Subcutaneous abdominal adipose tissue (tissue), 5 donors: ENCODE data around the gene CYP4F8.
"Not testable (repeated sequence)": the region's sequence is repeated elsewhere in the genome, so short reads cannot be mapped to it uniquely, and the experiment has no call there.

ENCODE experiments used
- H3K27ac ChIP-seq: one replicate; pipeline ENCODE4 v1.7.0; 2013; ENCODE audit warnings: low read depth, mild to moderate bottlenecking, inconsistent platforms, low read length, moderate library complexity
- H3K27me3 ChIP-seq, 5 donors: one replicate each; pipeline ENCODE4 v1.7.0; 2013; ENCODE audit warnings: low read length in 5 of 5, inconsistent platforms in 1 of 5; ENCODE audit not compliant: control insufficient read depth in 5 of 5, insufficient read depth in 4 of 5
- H3K36me3 ChIP-seq, 5 donors: one replicate each; pipeline ENCODE4 v1.7.0; 2013; ENCODE audit warnings: low read length in 5 of 5; ENCODE audit not compliant: control insufficient read depth in 5 of 5, insufficient read depth in 5 of 5
- H3K4me1 ChIP-seq, 5 donors: one replicate each; pipeline ENCODE4 v1.7.0; 2013; ENCODE audit warnings: low read length in 5 of 5, mild to moderate bottlenecking in 3 of 5, moderate library complexity in 1 of 5; ENCODE audit not compliant: control insufficient read depth in 5 of 5, insufficient read depth in 5 of 5
- H3K4me3 ChIP-seq, 5 donors: one replicate each; pipeline ENCODE4 v1.7.0; 2013; ENCODE audit warnings: low read length in 5 of 5, low read depth in 1 of 5
- H3K9ac ChIP-seq, 5 donors: one replicate each; pipeline ENCODE4 v1.7.0; 2013; ENCODE audit warnings: low read length in 5 of 5, mild to moderate bottlenecking in 4 of 5, moderate library complexity in 3 of 5
- H3K9me3 ChIP-seq, 5 donors: one replicate each; pipeline ENCODE4 v1.7.0; 2013; ENCODE audit warnings: low read length in 5 of 5; ENCODE audit not compliant: control insufficient read depth in 5 of 5
- donor health status: healthy.
- donor health status: healthy.
- donor health status: healthy.
- donor health status: healthy.
- donor health status: healthy.

Gene CYP4F8

GRCh38 chr19:15642807-15643206 is 27.8 kb downstream of the CYP4F8 start:
- Histone ChIP-seq H3K36me3 (no peaks in the 10 kb centered on the region), H3K9ac (no peak overlapping the region), H3K9me3 (peaks cover 0 to 3% (median 2%) of the 10 kb centered on the region in 5 donors), H3K4me3 (no peak overlapping the region), H3K27ac (no peak overlapping the region), H3K4me1 (no peaks in the 10 kb centered on the region), H3K27me3 (peaks cover 0 to 7% (median 4%) of the 10 kb centered on the region in 5 donors)

- Histone ChIP-seq H3K36me3 (no peaks in the 10 kb centered on the region), H3K9me3 (peaks cover 0 to 4% (median 3%) of the 10 kb centered on the region in 5 donors), H3K27ac (no peak overlapping the region), H3K9ac (no peak overlapping the region), H3K4me3 (no peak overlapping the region), H3K27me3 (peaks cover 0 to 7% (median 4%) of the 10 kb centered on the region in 5 donors), H3K4me1 (no peaks in the 10 kb centered on the region)
These were observed 28.4 kb downstream of the CYP4F8 start for GRCh38 chr19:15643387-15643786.

- no peaks in the 10 kb centered on the region for H3K36me3 ChIP-seq
- no peak overlapping the region for H3K27ac ChIP-seq
- no peak overlapping the region for H3K9ac ChIP-seq
- no peaks in the 10 kb centered on the region for H3K4me1 ChIP-seq
- H3K4me3 ChIP-seq = no peak overlapping the region
- peaks cover 0 to 4% (median 3%) of the 10 kb centered on the region in 5 donors for H3K9me3 ChIP-seq
- peaks cover 0 to 7% (median 4%) of the 10 kb centered on the region in 5 donors for H3K27me3 ChIP-seq
These were observed 29.2 kb downstream of the CYP4F8 start for GRCh38 chr19:15644066-15644741.

- H3K4me3 ChIP-seq = no peak overlapping the region
- H3K4me1 ChIP-seq = no peaks in the 10 kb centered on the region
- H3K9me3 ChIP-seq = peaks cover 0 to 4% (median 3%) of the 10 kb centered on the region in 5 donors
- H3K36me3 ChIP-seq = no peaks in the 10 kb centered on the region
- H3K27me3 ChIP-seq = peaks cover 0 to 4% (median 3%) of the 10 kb centered on the region in 5 donors
- H3K27ac ChIP-seq = no peak overlapping the region
- H3K9ac ChIP-seq = no peak overlapping the region
These were observed 29.8 kb downstream of the CYP4F8 start for GRCh38 chr19:15644816-15645215.

- Histone ChIP-seq H3K27ac (no peak overlapping the region), H3K9me3 (peaks cover 0 to 4% (median 3%) of the 10 kb centered on the region in 5 donors), H3K36me3 (no peaks in the 10 kb centered on the region), H3K27me3 (peaks cover 5 to 12% (median 9%) of the 10 kb centered on the region in 5 donors), H3K4me1 (no peaks in the 10 kb centered on the region), H3K4me3 (no peak overlapping the region), H3K9ac (no peak overlapping the region)
These were observed 34.5 kb downstream of the CYP4F8 start for GRCh38 chr19:15649526-15649925.

GRCh38 chr19:15650123-15650522 is 35.1 kb downstream of the CYP4F8 start:
- not testable (repeated sequence) for H3K4me3 ChIP-seq, H3K36me3 ChIP-seq, H3K27ac ChIP-seq, H3K9ac ChIP-seq, H3K9me3 ChIP-seq, H3K4me1 ChIP-seq
- H3K27me3 ChIP-seq = peaks cover 5 to 12% (median 9%) of the 10 kb centered on the region in 5 donors

GRCh38 chr19:15651791-15652190 is 36.8 kb downstream of the CYP4F8 start:
- Histone ChIP-seq H3K4me3 (no peak overlapping the region), H3K36me3 (no peaks in the 10 kb centered on the region), H3K9me3 (peaks cover 0 to 3% (median 2%) of the 10 kb centered on the region in 5 donors), H3K9ac (no peak overlapping the region), H3K27me3 (peaks cover 5 to 10% (median 7%) of the 10 kb centered on the region in 5 donors), H3K27ac (no peak overlapping the region), H3K4me1 (no peaks in the 10 kb centered on the region)

- Histone ChIP-seq H3K4me1 (no peaks in the 10 kb centered on the region), H3K27ac (no peak overlapping the region), H3K36me3 (no peaks in the 10 kb centered on the region), H3K27me3 (peaks cover 5 to 10% (median 7%) of the 10 kb centered on the region in 5 donors), H3K4me3 (no peak overlapping the region), H3K9me3 (peaks cover 0 to 2% (median under 1%) of the 10 kb centered on the region in 5 donors), H3K9ac (no peak overlapping the region)
These were observed 37.7 kb downstream of the CYP4F8 start for GRCh38 chr19:15652559-15653278.

GRCh38 chr19:15656467-15656866 is 41.4 kb downstream of the CYP4F8 start:
- no peak overlapping the region for H3K4me3 ChIP-seq
- no peaks in the 10 kb centered on the region for H3K36me3 ChIP-seq
- H3K27me3 ChIP-seq = peaks cover 3 to 15% (median 8%) of the 10 kb centered on the region in 5 donors
- H3K27ac ChIP-seq = no peak overlapping the region
- H3K4me1 ChIP-seq = no peaks in the 10 kb centered on the region
- no peak overlapping the region for H3K9ac ChIP-seq
- H3K9me3 ChIP-seq = peaks cover 0 to 3% (median 0%) of the 10 kb centered on the region in 5 donors

- no peak overlapping the region for H3K4me3 ChIP-seq
- no peak overlapping the region for H3K9ac ChIP-seq
- peaks cover 0 to 3% (median 0%) of the 10 kb centered on the region in 5 donors for H3K4me1 ChIP-seq
- no peaks in the 10 kb centered on the region for H3K36me3 ChIP-seq
- no peak overlapping the region for H3K27ac ChIP-seq
- peaks cover 0 to 3% (median 0%) of the 10 kb centered on the region in 5 donors for H3K9me3 ChIP-seq
- peaks cover 0 to 4% (median under 1%) of the 10 kb centered on the region in 5 donors for H3K27me3 ChIP-seq
These were observed 48.2 kb downstream of the CYP4F8 start for GRCh38 chr19:15663247-15663646.
